Vagina (tissue), 2 donors: ENCODE measurements around the gene ADGRL2.

Experiments used
- CTCF ChIP-seq, 3 experiments: fragments of 450-650 bp in 2 of 3; fragments of 200-600 bp in 1 of 3; sonication (generic) in 1 of 3; IDR thresholded peaks; one replicate each; pipeline ENCODE4 v1.5.1; 2017 to 2019; ENCODE audit warnings: antibody characterized with exemption in 3 of 3, mild to moderate bottlenecking in 2 of 3, moderate library complexity in 2 of 3
- POLR2A ChIP-seq, 2 donors: fragments of 450-650 bp; IDR thresholded peaks; one replicate each; pipeline ENCODE4 v1.6.1; 2017; ENCODE audit warnings: antibody characterized with exemption in 2 of 2, mild to moderate bottlenecking in 2 of 2, moderate library complexity in 2 of 2

- no peak for TF ChIP-seq CTCF (IDR thresholded peaks at IDR 0.05)
- TF ChIP-seq POLR2A (IDR thresholded peaks at IDR 0.05): no peak
Measured at GRCh38 chr1:81819613-81820012, 18.9 kb downstream of the ADGRL2 start.
